T-helper 2 cell treated with Interferon-gamma antibody and Interleukin-4, amounts not matched to agents 100 ng/mL and 5 ng/mL, for 36 hours (primary cell): Measurements from ENCODE around the gene URAD. TPM values are rescaled to one million over a fixed set of nuclear protein-coding genes. Genes with fewer than 3 reads are reported as not detected.
"Not testable (repeated sequence)": the region's sequence is repeated elsewhere in the genome, so short reads cannot be mapped to it uniquely, and the experiment has no call there.

ENCODE experiments used
- intact Hi-C: fragments of 100-400 bp; cut with micrococcal nuclease; formaldehyde crosslinking; loops from one replicate; pipeline ENCODE4 v1.15.1; 2023
- total RNA-seq: library from RNA; stranded (reverse); gene quantifications from 2 replicates; pipeline ENCODE4 v1.2.3, GENCODE V29; 2022

The URAD gene
- total RNA-seq, 1 donor from 2014 or later: not detected

DNA sequence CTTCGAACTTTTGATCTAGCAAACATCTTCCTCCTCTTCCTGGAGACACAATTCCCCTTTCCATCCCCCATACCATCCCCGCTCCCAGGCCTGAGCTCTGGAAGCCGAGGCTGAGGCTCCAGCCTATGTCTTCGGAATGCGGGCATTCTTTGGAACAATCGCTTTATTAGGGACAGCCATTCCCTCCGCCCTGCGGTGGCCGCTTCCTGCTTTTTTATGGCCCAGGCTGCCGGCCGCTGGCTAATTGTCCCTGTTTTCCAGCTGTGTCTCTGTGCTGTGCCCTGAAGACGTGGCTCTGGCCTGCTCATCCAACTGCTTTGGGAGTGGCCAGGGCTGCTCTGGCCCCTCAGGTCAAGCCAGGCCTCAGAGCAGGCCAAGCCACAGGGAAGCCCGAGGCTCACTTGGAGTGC, 17.3 kb downstream of the URAD start:
- intact Hi-C loops: no loop called here

DNA sequence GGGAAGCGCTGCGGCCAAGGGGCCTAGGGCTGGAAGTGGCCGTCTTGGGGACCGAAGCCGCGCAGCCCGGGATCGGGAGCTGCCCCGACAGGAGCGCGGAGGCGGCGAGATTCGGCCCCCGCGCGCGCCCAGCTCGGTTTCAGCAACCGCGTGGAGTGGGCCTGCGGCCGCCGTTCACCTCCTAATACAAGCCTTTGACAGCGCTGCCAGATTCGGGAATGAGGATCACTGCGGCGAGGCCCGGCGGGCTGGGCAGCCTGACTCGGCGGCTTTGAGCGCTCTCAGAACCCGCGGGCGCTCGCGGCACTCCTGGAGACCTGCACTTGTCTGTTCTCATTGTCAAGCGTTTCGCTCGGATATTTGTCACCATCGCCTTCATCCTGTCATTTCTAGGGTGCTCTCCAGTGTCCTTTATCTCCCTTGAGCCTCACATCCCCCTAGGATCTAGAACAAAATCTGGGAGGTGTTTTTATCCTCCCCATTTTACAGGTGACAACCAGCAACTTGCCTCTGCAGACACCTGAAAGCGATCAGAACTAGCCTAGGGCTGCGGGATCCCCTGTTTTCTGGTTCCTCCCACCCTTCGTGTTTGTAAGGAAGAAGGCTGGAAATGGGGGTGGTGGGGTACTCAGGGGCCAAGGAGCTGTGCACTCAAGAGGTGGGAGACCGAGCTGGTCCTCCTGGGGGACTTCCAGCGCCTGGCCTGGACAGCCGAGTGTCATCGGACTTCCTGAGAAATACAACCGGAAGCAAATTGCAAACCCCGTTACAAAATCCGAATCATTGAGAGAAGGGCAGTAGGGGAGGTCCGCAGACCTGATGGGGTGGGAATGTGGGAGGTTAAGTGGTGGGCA, 17.9 kb downstream of the URAD start:
- intact Hi-C loops: no loop called here

DNA sequence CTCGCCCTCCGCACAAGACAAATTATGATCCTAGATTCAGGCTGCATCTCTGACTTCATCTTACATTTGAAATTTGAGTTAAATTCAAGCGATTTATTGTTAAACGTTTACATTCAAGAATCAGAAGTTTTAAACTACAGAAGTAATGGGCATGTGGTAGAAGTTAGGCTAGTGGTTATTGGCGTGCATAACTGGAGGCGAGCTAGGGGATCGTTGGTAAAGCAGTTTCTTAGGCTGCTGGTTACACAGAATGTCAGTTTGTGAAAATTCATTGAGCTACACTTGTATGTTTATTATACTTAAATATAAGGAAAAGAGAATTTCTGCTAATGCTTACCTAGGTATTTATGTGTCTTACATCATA, 18.6 kb downstream of the URAD start:
- intact Hi-C loops: no loop called here

DNA sequence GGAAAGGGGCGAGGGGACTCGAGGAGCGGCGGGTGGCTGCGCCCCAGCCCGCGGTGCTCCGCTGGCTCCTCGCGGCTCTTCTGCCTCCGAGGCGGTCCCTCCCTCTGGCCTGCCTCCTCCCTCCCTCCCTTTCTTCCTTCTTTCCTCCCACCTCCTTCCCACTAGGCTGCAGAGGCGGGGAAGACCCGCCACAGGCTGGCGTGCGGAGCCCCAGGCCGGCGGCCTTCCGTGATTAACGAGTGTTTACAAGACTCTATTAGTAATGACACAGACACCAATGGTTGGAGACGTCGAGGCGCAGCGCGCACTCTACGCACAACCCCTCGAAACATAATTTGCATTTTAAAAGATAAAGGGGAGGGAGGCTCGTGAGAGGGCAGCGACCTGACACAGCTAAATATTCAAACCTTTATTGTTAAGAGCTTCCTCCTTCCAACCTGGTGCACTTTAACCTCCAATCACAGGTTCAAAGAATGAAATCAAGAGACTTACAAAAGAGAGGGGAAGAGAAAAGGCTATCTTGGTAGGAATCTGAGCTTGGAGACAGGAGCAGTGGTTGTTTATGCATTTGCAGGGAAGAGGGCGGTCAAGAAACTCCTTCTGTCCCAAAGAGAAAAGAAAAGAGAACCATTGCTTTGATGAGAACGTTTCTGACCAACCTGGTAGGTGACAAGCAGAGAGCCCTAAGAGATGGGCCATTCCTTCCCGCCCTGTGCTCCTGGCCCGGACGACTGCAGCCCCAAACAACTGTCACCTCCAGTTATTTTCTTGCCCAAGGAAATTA, 19.2 kb downstream of the URAD start, which contains the start of gene CDX2:
TSS of gene CDX2 (minus strand) at position 234 of the 784 bp plus-strand sequence. CDS start 309 bp downstream, outside the sequence.
- intact Hi-C loops: no loop called here

DNA sequence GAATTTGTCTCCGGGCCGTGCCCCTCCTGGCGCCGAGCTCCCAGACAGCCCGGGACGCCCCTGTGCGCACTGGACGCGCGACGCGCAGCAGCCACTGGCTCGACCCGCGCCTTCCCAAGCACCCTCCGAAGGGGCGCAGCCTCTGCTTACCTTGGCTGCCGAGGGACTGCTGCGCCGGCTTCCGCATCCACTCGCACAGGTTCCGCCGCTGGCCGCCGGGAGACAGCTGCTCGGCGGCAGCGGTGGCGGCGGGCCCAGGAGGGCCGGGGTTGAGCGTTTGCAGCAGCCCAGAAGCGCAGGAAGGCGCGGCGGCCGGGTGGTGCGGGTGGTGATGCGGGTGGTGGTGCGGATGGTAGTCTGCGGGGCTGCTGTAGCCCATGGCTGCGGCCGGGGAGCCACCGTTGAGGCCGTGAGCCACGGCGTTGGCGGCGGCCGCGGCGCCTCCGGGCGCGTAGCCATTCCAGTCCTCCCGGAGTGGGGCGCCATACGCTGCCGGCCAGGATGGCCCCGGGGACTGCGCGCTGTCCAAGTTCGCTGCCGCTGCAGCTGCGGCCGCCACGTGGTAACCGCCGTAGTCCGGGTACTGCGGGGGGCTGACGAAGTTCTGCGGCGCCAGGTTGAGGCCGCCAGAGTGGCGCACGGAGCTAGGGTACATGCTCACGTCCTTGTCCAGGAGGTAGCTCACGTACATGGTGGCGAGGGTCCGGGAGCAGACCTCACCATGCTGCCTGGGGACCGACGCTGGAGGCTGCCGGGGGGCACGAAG, 20.0 kb downstream of the URAD start:
- intact Hi-C loops: no loop called here

DNA sequence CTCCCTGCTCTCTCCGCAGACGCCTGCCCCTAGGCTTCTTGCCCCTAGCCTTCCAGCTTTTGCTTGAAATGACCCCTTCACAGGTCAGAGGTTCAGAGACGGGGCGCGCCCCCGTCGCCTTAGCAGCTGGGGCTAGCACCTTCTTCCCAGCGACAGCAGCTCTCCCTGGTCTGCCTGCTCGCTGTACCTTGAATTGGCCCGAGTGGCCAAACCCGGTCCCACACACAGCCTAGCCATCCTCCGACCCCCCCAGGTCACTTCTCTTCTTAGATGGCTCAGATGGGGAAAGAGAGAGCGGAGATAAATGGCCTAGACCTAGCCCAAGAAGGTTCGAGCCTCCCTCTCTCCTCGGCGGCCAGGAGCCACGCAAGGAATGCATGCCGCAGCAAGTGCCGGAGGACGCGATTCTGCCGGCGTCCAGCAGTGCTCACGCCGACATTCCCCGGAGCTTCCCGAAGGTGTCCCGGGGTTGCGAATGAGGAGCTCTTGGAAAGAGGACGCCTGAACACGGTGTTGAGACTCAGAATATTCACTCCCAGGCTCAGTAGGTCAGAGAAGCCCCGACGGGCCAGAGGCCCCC, 20.7 kb downstream of the URAD start:
- intact Hi-C loops: loop anchor here (2.0 kb wide), 1 partner anchor 45 kb away; no protein-coding TSS in a partner anchor

DNA sequence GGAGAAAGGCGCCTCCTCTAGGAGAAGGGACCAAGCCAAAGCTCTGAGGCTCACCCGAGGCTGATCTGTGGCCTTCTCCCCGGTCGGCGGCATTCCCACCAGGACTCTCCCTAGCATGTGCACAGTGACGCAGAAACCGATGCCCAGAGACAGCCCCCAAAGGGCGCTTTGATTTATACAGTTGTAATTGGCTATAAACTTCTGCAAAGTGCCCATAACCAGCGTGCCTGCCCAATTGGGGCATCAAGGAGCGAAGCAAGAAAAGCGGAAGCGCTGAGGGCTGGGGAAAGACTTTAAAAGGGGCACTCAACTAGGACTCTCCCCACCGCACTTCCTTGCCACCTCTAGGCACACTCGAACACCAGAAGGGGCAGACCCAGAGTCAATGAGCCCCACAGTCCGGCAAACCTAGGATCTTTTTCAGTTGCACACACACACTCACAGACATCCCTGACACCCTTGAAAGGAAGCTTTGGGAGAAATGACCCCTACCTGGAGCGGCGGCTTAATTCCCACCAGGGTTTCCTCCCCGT, 21.2 kb downstream of the URAD start:
- intact Hi-C loops: loop anchor here (2.0 kb wide), 1 partner anchor 44 kb away; no protein-coding TSS in a partner anchor

DNA sequence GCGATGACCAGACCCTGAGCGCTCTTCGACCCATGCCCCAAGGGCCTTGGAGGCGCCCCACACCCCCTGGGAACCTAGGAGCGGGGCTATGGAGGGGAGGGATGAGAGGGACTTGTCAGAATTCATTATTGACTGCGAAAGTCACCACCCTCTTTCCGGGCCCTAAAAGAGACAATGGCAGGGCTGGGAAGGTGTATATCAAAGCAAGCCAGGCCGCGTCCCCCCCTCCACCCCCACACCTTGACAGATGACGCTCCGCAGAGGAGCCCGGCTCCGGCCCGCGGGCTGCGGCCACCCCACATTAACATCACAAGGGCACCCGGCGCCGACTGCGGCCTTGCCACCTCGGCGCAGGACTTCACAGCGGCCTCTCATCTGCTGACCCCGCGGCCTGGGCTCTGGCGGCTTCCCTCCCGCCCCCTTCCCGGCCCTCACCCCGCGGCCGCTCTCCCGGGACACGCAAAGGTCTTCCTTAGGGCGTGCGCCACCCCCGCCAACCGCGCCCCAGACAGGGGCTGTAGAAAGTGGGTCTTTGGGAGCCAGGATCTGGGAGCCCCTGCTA, 21.8 kb downstream of the URAD start:
- intact Hi-C loops: loop anchor here (2.0 kb wide), 1 partner anchor 44 kb away; no protein-coding TSS in a partner anchor

DNA sequence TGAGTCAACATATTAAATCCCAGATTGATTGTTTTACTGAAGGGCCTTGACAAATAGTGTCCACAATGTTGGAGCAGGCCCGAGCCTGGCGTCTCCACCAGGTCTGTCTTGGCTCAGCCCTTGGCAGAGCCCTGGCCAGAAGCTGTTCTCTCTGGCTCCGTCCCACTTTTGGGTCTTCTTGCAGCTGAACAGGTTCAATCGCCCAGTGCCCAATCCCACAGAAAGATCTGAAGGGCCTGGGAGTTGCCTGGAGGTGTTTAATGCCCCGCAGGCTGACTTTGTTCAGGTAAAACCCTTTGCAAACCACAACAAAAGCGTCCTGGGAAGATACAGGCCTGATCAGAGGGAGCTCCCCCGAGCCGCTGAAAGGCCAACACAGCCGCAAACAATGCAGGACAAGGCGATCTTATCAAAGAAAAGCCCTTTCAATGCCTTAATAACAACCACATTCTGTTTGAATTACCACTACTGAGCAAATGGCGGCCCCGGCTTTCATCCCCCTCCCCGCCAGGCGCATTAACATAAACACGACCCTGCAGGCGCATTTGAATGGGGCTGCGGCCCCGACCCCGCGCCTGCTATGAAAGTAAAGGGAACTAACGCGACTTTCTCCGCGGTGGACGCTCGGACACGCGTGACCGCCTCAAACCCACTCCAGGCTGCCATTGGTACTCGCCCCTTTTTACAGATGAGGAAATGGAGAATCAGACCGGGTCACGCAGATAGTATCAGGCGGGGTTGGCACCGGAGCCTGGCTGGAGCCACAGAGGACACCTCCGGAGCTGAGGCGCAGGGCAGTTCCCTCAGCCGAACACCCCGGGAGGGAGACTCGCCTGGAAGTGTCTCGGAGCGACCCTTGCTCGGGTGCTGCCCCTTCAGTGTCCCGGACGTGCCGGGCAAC, 22.5 kb downstream of the URAD start:
- intact Hi-C loops: loop anchor here (2.0 kb wide), 1 partner anchor 43 kb away; no protein-coding TSS in a partner anchor

DNA sequence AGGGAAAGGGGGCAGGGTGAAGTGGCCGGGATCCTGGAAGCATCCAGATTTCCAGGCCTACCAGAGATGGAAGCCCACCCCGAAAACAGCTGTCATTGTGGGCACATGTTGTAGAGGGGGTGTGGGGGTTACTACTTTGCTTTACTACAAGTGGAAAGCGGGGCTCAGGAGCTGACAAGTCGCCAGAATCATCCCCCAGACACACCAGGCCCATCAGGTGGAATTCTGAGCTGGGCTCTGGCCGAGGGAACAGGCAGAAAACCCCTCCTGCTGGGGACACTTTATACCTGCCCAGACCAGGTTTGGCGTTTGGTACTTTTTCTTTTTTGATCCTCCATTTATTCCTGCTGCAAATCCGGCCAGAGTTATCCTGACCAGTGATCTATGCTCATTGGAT, 23.2 kb downstream of the URAD start:
- intact Hi-C loops: no loop called here

DNA sequence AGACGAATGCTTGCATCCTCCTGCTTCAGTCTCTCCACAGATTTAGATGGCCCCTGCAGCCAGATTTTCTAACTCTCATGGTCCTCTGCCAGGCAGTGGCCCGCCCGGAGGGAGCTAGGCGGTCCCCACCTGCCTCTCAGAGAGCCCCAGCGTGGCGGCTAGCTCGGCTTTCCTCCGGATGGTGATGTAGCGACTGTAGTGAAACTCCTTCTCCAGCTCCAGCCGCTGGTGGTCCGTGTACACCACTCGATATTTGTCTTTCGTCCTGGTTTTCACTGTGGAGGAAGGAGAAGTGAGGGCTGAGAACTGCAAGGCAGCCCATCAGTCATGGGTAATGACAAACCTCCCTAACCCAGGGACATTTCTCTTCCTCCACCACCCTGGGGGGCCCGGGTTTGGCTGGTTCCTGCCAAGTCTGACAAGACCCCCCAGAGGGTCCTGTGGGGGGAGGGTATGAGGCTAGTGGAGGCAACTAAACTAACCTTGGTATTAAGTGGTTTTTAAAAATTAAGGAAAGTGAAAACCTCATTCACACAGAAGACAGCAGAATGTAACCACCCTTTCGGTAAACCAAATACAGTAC, 23.7 kb downstream of the URAD start:
- intact Hi-C loops: no loop called here

DNA sequence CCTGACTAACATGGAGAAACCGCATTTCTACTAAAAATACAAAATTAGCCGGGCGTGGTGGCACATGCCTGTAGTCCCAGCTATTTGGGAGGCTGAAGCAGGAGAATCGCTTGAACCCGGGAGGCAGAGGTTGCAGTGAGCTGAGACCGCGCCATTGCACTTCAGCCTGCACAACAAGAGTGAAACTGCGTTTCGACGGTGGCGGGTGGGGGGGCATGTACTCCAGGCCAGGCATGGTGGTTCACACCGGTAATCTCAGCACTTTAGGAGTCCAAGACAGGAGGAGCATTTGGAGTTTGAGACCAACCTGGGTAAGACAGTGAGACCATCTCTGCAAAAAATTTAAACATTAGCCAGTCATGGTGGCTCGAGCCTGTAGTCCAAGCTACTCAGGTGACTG, 24.3 kb downstream of the URAD start:
- intact Hi-C loops: not testable (repeated sequence)

DNA sequence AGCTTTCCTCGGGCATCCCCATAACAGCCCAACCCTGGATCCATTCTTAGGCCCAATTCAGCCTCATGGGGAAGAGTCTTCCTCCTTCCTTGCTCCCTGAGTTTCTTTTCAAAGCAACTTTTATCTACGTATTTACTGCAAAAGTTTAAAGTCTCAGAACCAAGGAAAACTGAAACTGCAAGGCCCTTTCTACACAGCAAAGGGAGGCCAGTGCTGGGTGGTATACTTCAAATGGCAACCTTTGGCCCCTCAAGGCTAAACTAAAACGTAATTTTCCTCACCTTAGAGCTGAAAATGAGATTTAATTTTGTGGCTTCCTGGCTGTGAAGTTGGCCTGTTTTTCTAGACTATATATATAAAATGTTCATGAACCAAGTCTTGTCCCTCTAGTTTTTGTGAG, 25.0 kb downstream of the URAD start:
- intact Hi-C loops: no loop called here

DNA sequence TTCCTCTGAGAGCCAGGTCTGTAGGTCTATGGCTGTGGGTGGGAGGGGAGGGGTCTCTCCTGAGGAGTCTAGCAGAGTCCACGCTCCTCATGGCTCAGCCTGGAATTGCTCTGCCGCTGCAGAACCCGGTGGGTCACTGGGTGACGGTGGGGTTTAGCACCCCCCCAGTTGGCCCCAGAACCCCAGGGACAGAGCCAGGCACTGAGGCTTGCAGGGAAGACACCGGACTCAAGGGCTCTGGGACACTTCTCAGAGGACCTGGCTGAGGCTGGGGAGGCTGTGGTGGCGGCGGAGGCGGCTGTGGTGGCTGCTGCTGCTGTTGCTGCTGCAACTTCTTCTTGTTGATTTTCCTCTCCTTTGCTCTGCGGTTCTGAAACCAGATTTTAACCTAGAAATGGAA, 25.5 kb downstream of the URAD start:
- intact Hi-C loops: no loop called here

DNA sequence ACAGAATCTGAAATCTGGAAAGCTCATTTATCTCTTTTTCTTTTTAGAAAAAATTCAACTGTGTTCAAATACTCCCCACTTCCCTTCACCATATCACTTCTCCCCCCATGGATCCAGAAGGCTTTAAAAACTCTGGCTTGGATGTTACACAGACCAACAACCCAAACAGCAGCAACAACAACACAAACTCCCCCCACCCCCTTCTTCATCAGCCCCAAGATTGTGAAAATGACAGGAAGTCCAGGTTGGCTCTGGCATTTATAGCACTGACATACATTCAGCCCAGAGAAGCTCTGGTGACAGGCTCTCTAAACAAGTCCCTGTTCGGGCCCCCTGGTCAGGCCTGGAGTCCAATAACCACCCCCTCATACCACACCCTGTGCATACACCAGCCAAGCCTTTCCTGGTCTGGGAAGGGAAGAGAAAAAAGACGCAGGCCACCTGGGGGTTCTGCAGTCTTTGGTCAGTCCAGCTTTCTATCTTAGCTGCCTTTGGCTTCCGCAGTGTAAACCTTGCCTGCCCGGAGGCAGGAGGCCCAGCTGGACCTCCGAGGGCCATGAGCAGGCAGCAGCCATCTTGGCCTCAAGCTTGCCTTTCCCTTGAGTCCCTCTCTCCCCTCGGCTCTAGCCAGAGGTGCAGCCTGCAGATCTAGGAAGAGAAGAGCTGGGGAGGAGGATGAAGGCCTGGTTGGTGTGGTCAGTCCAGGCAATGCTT, 26.2 kb downstream of the URAD start:
- intact Hi-C loops: no loop called here

DNA sequence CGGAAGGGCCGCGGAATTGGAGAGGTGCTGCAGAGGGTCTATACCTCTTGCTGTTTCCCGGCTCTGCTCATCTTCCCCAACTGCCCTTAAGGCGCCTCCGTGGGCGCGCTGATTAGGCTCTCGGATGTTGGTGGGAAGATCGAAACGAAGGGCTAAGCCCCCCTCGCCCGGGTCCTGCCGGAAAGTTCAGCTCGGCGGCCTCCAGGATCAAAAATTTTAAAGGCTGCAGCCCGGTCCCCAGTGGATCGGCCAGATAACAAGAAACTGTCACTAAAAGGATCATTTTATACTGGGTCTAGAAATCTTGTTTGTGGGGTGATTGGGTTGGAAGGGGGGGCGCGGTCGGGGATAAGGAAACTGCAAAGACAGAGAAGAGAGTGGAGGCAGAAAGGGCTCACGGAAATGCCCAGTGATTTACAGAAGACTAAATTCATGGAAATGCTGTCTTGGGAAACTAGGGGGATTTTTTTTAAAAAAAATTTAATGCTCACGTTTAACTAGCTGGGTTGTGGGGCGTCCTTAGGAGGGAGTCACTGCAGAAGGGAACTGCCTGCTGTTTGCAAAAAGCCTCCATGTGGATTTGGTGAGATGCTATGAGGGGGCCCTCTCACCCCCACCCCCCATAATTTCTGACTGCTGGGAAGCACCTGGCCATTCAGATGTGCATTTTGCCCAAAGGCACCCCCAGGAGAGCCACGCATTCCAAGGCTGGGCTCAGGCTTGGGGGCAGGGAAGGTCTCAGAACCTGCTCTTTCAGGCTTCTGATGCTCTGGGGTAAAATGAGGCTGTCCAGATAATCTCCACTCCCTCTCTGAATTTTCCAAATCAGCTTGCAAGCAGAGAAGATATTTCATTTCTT, 27.0 kb downstream of the URAD start:
- intact Hi-C loops: no loop called here
